SK-N-SH treated with all-trans-retinoic acid at 6 μM for 48 hours (cell line): Measurements from ENCODE around the gene COBL.

Source experiments
- ATAC-seq: fragments of 200-7000 bp; cut with Tn5 transposase; 3 replicates; pipeline ENCODE4 v1.9.1; 2020; ENCODE audit warnings: mild to moderate bottlenecking, moderate library complexity
- ARNTL ChIP-seq: fragments of 450-650 bp; formaldehyde crosslinking; IDR thresholded peaks from 2 replicates; pipeline ENCODE4 v1.5.0; 2020; ENCODE audit warnings: low read depth, mild to moderate bottlenecking, moderate library complexity, borderline replicate concordance
- BACH2 ChIP-seq: fragments of 250-450 bp; sonication (Bioruptor Pico); IDR thresholded peaks from 2 replicates; pipeline ENCODE4 v1.9.0; 2021; ENCODE audit warnings: mild to moderate bottlenecking, borderline replicate concordance
- CSDC2 ChIP-seq: fragments of 250-450 bp; sonication (Bioruptor Pico); IDR thresholded peaks from 2 replicates; pipeline ENCODE4 v1.5.0; 2020; ENCODE audit warnings: mild to moderate bottlenecking, moderate library complexity
- ESRRG ChIP-seq: fragments of 250-450 bp; sonication (Bioruptor Pico); IDR thresholded peaks from 2 replicates; pipeline ENCODE4 v1.6.1; 2021; ENCODE audit warnings: mild to moderate bottlenecking
- GLIS3 ChIP-seq: fragments of 250-450 bp; sonication (Bioruptor Pico); IDR thresholded peaks from 2 replicates; pipeline ENCODE4 v1.5.0; 2020; ENCODE audit warnings: mild to moderate bottlenecking, moderate library complexity
- ISL1 ChIP-seq: fragments of 250-450 bp; sonication (Bioruptor Pico); IDR thresholded peaks from 2 replicates; pipeline ENCODE4 v2.1.2; 2022; ENCODE audit warnings: mild to moderate bottlenecking, moderate library complexity
- OSR1 ChIP-seq: fragments of 250-450 bp; sonication (Bioruptor Pico); IDR thresholded peaks from 2 replicates; pipeline ENCODE4 v1.8.0; 2022; ENCODE audit warnings: moderate library complexity, mild to moderate bottlenecking, inconsistent platforms
- PPARA ChIP-seq: fragments of 250-450 bp; sonication (Bioruptor Pico); IDR thresholded peaks from 2 replicates; pipeline ENCODE4 v1.5.0; 2020; ENCODE audit warnings: mild to moderate bottlenecking, borderline replicate concordance
- RARB ChIP-seq: fragments of 250-450 bp; sonication (Bioruptor Pico); IDR thresholded peaks from 2 replicates; pipeline ENCODE4 v1.8.0; 2021; ENCODE audit warnings: mild to moderate bottlenecking, moderate library complexity
- SNAI2 ChIP-seq: fragments of 250-450 bp; sonication (Bioruptor Pico); IDR thresholded peaks from 2 replicates; pipeline ENCODE4 v1.5.0; 2020; ENCODE audit warnings: mild to moderate bottlenecking, moderate library complexity
- TCF4 ChIP-seq: fragments of 250-450 bp; sonication (Bioruptor Pico); IDR thresholded peaks from 2 replicates; pipeline ENCODE4 v1.8.0; 2021; ENCODE audit warnings: mild to moderate bottlenecking, moderate library complexity, borderline replicate concordance
- TOX ChIP-seq: fragments of 250-450 bp; sonication (Bioruptor Pico); IDR thresholded peaks from 2 replicates; pipeline ENCODE4 v1.8.0; 2021; ENCODE audit warnings: mild to moderate bottlenecking, moderate library complexity, borderline replicate concordance
- ZC3H10 ChIP-seq: fragments of 250-450 bp; sonication (Bioruptor Pico); IDR thresholded peaks from 2 replicates; pipeline ENCODE4 v1.5.1; 2021; ENCODE audit warnings: mild to moderate bottlenecking, moderate library complexity
- ZFP3 ChIP-seq: fragments of 250-450 bp; sonication (Bioruptor Pico); IDR thresholded peaks from 2 replicates; pipeline ENCODE4 v1.5.0; 2020; ENCODE audit warnings: mild to moderate bottlenecking, moderate library complexity
- ZFP30 ChIP-seq: fragments of 450-650 bp; formaldehyde crosslinking; IDR thresholded peaks from 2 replicates; pipeline ENCODE4 v1.5.0; 2022; ENCODE audit warnings: mild to moderate bottlenecking, moderate library complexity
- ZNF565 ChIP-seq: fragments of 450-650 bp; formaldehyde crosslinking; conservative IDR thresholded peaks from 2 replicates; pipeline ENCODE4 v1.5.0; 2020; ENCODE audit warnings: low read depth, mild to moderate bottlenecking, moderate library complexity
- ZNF70 ChIP-seq: fragments of 450-650 bp; formaldehyde crosslinking; IDR thresholded peaks from 2 replicates; pipeline ENCODE4 v1.5.0; 2020; ENCODE audit warnings: mild to moderate bottlenecking, moderate library complexity
- ZNF8 ChIP-seq: fragments of 450-650 bp; formaldehyde crosslinking; IDR thresholded peaks from 2 replicates; pipeline ENCODE4 v1.5.0; 2020; ENCODE audit warnings: mild to moderate bottlenecking, moderate library complexity
- TF ChIP-seq, protein P1 (sequence below): fragments of 250-450 bp; sonication (Bioruptor Pico); IDR thresholded peaks from 2 replicates; pipeline ENCODE4 v1.8.0; 2020; ENCODE audit warnings: mild to moderate bottlenecking, moderate library complexity, borderline replicate concordance
- TF ChIP-seq, protein P2 (sequence below): fragments of 250-450 bp; sonication (Bioruptor Pico); IDR thresholded peaks from 2 replicates; pipeline ENCODE4 v1.5.1; 2021; ENCODE audit warnings: mild to moderate bottlenecking, moderate library complexity
- TF ChIP-seq, protein P3 (sequence below): fragments of 250-450 bp; sonication (Bioruptor Pico); IDR thresholded peaks from 2 replicates; pipeline ENCODE4 v1.8.0; 2021; ENCODE audit warnings: low read depth, mild to moderate bottlenecking, moderate library complexity, borderline replicate concordance
- TF ChIP-seq, protein P4 (sequence below): fragments of 250-450 bp; sonication (Bioruptor Pico); IDR thresholded peaks from 2 replicates; pipeline ENCODE4 v1.5.1; 2020; ENCODE audit warnings: low read depth, mild to moderate bottlenecking, moderate library complexity
- TF ChIP-seq, protein P5 (sequence below): fragments of 250-450 bp; sonication (Bioruptor Pico); IDR thresholded peaks from 2 replicates; pipeline ENCODE4 v1.5.0; 2020; ENCODE audit warnings: mild to moderate bottlenecking, moderate library complexity

Gene COBL

DNA sequence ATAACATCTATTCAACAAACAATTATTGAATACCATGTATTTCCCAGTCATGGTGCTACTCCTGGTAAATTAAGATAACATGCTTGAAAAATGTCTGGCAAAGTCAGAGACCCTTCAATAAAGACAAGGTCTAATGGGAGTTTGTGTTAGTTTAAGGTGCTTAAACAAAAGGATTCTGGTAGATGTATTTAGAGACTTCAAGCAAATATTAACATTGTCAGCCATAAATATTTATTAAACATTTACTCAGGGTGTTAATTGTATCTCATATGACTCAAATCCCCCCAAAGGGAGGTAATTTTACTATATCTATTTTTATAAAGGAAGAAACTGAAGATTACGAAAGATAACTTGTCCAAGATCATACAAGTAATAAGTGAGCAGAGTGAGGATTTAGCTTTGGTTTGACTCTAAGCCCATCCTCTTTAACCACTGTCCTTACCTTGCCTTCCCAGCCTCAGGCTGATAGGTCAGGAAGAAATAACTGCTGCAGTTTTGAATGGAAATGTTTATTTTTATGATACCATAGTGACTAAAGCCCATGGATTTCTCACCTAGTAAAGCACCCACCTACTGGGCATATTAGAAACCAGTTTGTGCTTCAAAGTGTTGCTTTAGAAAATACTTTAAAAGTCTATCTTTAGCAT, 215.4 kb downstream of the COBL start:
- ATAC-seq, result no peak
- TF ChIP-seq, protein P1, sequence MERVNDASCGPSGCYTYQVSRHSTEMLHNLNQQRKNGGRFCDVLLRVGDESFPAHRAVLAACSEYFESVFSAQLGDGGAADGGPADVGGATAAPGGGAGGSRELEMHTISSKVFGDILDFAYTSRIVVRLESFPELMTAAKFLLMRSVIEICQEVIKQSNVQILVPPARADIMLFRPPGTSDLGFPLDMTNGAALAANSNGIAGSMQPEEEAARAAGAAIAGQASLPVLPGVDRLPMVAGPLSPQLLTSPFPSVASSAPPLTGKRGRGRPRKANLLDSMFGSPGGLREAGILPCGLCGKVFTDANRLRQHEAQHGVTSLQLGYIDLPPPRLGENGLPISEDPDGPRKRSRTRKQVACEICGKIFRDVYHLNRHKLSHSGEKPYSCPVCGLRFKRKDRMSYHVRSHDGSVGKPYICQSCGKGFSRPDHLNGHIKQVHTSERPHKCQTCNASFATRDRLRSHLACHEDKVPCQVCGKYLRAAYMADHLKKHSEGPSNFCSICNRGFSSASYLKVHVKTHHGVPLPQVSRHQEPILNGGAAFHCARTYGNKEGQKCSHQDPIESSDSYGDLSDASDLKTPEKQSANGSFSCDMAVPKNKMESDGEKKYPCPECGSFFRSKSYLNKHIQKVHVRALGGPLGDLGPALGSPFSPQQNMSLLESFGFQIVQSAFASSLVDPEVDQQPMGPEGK (CRISPR knock-in tag), result no peak
- TF ChIP-seq GLIS3 (no peak), ZFP30 (CRISPR knock-in tag) (no peak), TOX (no peak), ZNF565 (CRISPR knock-in tag) (no peak), PPARA (CRISPR knock-in tag) (no peak), SNAI2 (CRISPR knock-in tag) (no peak), ZNF8 (CRISPR knock-in tag) (no peak), RARB (no peak), ESRRG (no peak), ZNF70 (CRISPR knock-in tag) (no peak), ARNTL (CRISPR knock-in tag) (no peak), ZC3H10 (no peak), CSDC2 (CRISPR knock-in tag) (no peak), OSR1 (CRISPR knock-in tag) (no peak), BACH2 (no peak), ISL1 (CRISPR knock-in tag) (no peak)
- TF ChIP-seq, protein P2, sequence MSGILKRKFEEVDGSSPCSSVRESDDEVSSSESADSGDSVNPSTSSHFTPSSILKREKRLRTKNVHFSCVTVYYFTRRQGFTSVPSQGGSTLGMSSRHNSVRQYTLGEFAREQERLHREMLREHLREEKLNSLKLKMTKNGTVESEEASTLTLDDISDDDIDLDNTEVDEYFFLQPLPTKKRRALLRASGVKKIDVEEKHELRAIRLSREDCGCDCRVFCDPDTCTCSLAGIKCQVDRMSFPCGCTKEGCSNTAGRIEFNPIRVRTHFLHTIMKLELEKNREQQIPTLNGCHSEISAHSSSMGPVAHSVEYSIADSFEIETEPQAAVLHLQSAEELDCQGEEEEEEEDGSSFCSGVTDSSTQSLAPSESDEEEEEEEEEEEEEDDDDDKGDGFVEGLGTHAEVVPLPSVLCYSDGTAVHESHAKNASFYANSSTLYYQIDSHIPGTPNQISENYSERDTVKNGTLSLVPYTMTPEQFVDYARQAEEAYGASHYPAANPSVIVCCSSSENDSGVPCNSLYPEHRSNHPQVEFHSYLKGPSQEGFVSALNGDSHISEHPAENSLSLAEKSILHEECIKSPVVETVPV (CRISPR knock-in tag), result no peak
- TF ChIP-seq, protein P3, sequence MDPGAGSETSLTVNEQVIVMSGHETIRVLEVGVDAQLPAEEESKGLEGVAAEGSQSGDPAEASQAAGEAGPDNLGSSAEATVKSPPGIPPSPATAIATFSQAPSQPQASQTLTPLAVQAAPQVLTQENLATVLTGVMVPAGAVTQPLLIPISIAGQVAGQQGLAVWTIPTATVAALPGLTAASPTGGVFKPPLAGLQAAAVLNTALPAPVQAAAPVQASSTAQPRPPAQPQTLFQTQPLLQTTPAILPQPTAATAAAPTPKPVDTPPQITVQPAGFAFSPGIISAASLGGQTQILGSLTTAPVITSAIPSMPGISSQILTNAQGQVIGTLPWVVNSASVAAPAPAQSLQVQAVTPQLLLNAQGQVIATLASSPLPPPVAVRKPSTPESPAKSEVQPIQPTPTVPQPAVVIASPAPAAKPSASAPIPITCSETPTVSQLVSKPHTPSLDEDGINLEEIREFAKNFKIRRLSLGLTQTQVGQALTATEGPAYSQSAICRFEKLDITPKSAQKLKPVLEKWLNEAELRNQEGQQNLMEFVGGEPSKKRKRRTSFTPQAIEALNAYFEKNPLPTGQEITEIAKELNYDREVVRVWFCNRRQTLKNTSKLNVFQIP (CRISPR knock-in tag), result no peak
- TF ChIP-seq, protein P4, sequence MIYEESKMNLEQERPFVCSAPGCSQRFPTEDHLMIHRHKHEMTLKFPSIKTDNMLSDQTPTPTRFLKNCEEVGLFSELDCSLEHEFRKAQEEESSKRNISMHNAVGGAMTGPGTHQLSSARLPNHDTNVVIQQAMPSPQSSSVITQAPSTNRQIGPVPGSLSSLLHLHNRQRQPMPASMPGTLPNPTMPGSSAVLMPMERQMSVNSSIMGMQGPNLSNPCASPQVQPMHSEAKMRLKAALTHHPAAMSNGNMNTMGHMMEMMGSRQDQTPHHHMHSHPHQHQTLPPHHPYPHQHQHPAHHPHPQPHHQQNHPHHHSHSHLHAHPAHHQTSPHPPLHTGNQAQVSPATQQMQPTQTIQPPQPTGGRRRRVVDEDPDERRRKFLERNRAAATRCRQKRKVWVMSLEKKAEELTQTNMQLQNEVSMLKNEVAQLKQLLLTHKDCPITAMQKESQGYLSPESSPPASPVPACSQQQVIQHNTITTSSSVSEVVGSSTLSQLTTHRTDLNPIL (CRISPR knock-in tag), result no peak
- TF ChIP-seq, all 23 proteins: peak for 0

DNA sequence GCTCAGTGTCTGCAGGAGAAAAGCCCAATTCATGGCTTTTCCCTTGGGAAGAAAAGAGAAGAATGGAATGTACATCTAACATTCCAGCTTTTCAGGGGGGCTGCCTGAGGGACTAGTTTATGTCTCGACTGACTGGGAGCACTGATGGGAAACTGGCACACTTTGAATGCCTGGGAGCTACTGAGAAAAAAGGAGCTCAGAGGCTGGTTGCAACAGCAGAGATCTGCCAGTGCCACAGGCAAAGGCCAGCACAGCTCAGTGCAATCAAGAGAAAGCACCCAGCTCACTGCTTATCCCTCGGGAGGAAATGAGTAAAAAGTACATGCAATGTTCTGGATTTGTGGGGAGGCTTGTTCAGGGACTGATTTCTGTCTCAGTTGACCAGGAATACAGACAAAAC, 226.2 kb downstream of the COBL start:
- no peak for ATAC-seq
- TF ChIP-seq PPARA (CRISPR knock-in tag) (no peak), TCF4 (CRISPR knock-in tag) (no peak), GLIS3 (no peak), ESRRG (no peak), CSDC2 (CRISPR knock-in tag) (no peak), ISL1 (CRISPR knock-in tag) (no peak), ZNF8 (CRISPR knock-in tag) (no peak), TOX (no peak), OSR1 (CRISPR knock-in tag) (no peak), BACH2 (no peak), ZNF565 (CRISPR knock-in tag) (no peak), ZNF70 (CRISPR knock-in tag) (no peak), ZC3H10 (no peak), ZFP3 (no peak)
- TF ChIP-seq, protein P4 (CRISPR knock-in tag), result no peak
- TF ChIP-seq, protein P2 (CRISPR knock-in tag), result no peak
- TF ChIP-seq, protein P1 (CRISPR knock-in tag), result no peak
- TF ChIP-seq, protein P5, sequence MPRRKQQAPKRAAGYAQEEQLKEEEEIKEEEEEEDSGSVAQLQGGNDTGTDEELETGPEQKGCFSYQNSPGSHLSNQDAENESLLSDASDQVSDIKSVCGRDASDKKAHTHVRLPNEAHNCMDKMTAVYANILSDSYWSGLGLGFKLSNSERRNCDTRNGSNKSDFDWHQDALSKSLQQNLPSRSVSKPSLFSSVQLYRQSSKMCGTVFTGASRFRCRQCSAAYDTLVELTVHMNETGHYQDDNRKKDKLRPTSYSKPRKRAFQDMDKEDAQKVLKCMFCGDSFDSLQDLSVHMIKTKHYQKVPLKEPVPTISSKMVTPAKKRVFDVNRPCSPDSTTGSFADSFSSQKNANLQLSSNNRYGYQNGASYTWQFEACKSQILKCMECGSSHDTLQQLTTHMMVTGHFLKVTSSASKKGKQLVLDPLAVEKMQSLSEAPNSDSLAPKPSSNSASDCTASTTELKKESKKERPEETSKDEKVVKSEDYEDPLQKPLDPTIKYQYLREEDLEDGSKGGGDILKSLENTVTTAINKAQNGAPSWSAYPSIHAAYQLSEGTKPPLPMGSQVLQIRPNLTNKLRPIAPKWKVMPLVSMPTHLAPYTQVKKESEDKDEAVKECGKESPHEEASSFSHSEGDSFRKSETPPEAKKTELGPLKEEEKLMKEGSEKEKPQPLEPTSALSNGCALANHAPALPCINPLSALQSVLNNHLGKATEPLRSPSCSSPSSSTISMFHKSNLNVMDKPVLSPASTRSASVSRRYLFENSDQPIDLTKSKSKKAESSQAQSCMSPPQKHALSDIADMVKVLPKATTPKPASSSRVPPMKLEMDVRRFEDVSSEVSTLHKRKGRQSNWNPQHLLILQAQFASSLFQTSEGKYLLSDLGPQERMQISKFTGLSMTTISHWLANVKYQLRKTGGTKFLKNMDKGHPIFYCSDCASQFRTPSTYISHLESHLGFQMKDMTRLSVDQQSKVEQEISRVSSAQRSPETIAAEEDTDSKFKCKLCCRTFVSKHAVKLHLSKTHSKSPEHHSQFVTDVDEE, result no peak
